Measurements from ENCODE around the gene SLC39A9.

SLC39A9 gene

DNA sequence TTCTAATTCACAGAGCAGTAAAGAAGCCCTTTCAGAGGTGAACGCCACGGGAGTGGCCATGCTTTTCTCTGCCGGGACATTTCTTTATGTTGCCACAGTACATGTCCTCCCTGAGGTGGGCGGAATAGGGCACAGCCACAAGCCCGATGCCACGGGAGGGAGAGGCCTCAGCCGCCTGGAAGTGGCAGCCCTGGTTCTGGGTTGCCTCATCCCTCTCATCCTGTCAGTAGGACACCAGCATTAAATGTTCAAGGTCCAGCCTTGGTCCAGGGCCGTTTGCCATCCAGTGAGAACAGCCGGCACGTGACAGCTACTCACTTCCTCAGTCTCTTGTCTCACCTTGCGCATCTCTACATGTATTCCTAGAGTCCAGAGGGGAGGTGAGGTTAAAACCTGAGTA, 59.9 kb downstream of the SLC39A9 start:
- H3K9me3 ChIP-seq (ENCODE audit: insufficient read depth, low read length) = no peaks in the 10 kb centered on the region
- H3K36me3 ChIP-seq (replicated peaks; ENCODE audit: low read depth, low read length) = peaks cover 28% of the 10 kb centered on the region
- H2AFZ ChIP-seq (ENCODE audit: low read depth, low read length) = no peak overlapping the region
- no peak overlapping the region for H3K4me2 ChIP-seq (ENCODE audit: low read length)
- no peaks in the 10 kb centered on the region for H3K4me1 ChIP-seq (ENCODE audit: low read length)
- no peak overlapping the region for H3K4me3 ChIP-seq (ENCODE audit: low read length)
- H3K27me3 ChIP-seq (ENCODE audit: low read depth, low read length) = no peaks in the 10 kb centered on the region
- no peaks in the 10 kb centered on the region for H3K79me2 ChIP-seq (ENCODE audit: low read length)
- no peak overlapping the region for H3K9ac ChIP-seq (ENCODE audit: low read length)
- no peak for TF ChIP-seq EZH2phosphoT487 (IDR thresholded peaks at IDR 0.05; ENCODE audit: low read depth)
- TF ChIP-seq, protein P1, sequence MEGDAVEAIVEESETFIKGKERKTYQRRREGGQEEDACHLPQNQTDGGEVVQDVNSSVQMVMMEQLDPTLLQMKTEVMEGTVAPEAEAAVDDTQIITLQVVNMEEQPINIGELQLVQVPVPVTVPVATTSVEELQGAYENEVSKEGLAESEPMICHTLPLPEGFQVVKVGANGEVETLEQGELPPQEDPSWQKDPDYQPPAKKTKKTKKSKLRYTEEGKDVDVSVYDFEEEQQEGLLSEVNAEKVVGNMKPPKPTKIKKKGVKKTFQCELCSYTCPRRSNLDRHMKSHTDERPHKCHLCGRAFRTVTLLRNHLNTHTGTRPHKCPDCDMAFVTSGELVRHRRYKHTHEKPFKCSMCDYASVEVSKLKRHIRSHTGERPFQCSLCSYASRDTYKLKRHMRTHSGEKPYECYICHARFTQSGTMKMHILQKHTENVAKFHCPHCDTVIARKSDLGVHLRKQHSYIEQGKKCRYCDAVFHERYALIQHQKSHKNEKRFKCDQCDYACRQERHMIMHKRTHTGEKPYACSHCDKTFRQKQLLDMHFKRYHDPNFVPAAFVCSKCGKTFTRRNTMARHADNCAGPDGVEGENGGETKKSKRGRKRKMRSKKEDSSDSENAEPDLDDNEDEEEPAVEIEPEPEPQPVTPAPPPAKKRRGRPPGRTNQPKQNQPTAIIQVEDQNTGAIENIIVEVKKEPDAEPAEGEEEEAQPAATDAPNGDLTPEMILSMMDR (IDR thresholded peaks at IDR 0.05; ENCODE audit: low read depth, low read length) = no peak
- H3K27ac ChIP-seq (ENCODE audit: low read length) = no peak overlapping the region
- no peaks in the 10 kb centered on the region for H4K20me1 ChIP-seq (ENCODE audit: insufficient read depth, low read length)

DNA sequence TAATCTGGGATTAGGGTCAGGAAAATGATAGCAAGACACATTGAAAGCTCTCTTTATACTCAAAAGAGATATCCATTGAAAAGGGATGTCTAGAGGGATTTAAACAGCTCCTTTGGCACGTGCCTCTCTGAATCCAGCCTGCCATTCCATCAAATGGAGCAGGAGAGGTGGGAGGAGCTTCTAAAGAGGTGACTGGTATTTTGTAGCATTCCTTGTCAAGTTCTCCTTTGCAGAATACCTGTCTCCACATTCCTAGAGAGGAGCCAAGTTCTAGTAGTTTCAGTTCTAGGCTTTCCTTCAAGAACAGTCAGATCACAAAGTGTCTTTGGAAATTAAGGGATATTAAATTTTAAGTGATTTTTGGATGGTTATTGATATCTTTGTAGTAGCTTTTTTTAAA, 60.6 kb downstream of the SLC39A9 start:
- Histone ChIP-seq H3K9me3 (ENCODE audit: insufficient read depth, low read length) (no peaks in the 10 kb centered on the region), H3K79me2 (ENCODE audit: low read length) (no peaks in the 10 kb centered on the region), H3K27me3 (ENCODE audit: low read depth, low read length) (no peaks in the 10 kb centered on the region), H3K27ac (ENCODE audit: low read length) (no peak overlapping the region), H2AFZ (ENCODE audit: low read depth, low read length) (no peak overlapping the region), H3K36me3 (replicated peaks; ENCODE audit: low read depth, low read length) (peaks cover 28% of the 10 kb centered on the region), H3K4me3 (ENCODE audit: low read length) (no peak overlapping the region), H3K9ac (ENCODE audit: low read length) (no peak overlapping the region), H4K20me1 (ENCODE audit: insufficient read depth, low read length) (no peaks in the 10 kb centered on the region), H3K4me2 (ENCODE audit: low read length) (no peak overlapping the region), H3K4me1 (ENCODE audit: low read length) (no peaks in the 10 kb centered on the region)
- TF ChIP-seq, protein P1 (IDR thresholded peaks at IDR 0.05; ENCODE audit: low read depth, low read length) = no peak
- TF ChIP-seq EZH2phosphoT487 (IDR thresholded peaks at IDR 0.05; ENCODE audit: low read depth) = no peak

DNA sequence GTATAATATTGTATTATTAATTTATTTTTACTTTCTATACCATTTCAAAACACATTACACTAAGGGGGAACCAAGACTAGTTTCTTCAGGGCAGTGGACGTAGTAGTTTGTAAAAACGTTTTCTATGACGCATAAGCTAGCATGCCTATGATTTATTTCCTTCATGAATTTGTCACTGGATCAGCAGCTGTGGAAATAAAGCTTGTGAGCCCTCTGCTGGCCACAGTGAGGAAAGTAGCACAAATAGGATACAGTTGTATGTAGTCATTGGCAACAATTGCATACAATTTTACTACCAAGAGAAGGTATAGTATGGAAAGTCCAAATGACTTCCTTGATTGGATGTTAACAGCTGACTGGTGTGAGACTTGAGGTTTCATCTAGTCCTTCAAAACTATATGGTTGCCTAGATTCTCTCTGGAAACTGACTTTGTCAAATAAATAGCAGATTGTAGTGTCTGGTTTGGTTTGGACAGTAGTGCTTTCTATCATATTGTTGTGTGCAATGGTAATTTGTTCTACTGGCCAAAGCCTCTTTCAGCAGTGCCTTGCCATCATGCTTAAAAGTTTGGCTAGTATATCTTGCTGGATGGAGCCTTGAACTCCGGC, 61.7 kb downstream of the SLC39A9 start:
- no peak for TF ChIP-seq EZH2phosphoT487 (IDR thresholded peaks at IDR 0.05; ENCODE audit: low read depth)
- TF ChIP-seq, protein P1 (IDR thresholded peaks at IDR 0.05; ENCODE audit: low read depth, low read length) = peak; percentile 86
- Histone ChIP-seq H3K27me3 (ENCODE audit: low read depth, low read length) (no peaks in the 10 kb centered on the region), H3K27ac (ENCODE audit: low read length) (no peak overlapping the region), H3K4me1 (ENCODE audit: low read length) (no peaks in the 10 kb centered on the region), H3K4me3 (ENCODE audit: low read length) (no peak overlapping the region), H3K79me2 (ENCODE audit: low read length) (no peaks in the 10 kb centered on the region), H4K20me1 (ENCODE audit: insufficient read depth, low read length) (no peaks in the 10 kb centered on the region), H2AFZ (ENCODE audit: low read depth, low read length) (no peak overlapping the region), H3K36me3 (replicated peaks; ENCODE audit: low read depth, low read length) (peaks cover 22% of the 10 kb centered on the region), H3K9me3 (ENCODE audit: insufficient read depth, low read length) (no peaks in the 10 kb centered on the region), H3K9ac (ENCODE audit: low read length) (no peak overlapping the region), H3K4me2 (ENCODE audit: low read length) (no peak overlapping the region)

DNA sequence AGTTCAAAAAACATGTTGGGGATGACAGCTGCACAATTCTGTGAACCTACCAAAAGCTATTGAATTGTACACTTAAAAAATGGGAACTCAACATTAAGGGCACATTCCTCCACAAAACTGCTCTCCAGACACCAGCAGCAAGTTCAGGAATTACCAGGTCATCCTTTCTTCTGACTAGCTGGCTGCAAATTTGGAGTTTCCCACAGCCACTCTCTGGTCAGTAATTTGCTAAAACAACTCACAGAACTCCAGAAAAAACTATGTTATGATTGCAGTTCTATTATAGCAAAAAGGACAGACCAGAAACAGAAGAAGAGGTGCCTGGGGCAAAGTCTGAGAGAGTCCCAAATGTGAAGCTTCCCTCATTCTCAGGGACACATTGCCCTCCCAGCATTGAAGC, 65.9 kb downstream of the SLC39A9 start:
- no peaks in the 10 kb centered on the region for H3K9me3 ChIP-seq (ENCODE audit: insufficient read depth, low read length)
- H3K79me2 ChIP-seq (ENCODE audit: low read length) = no peaks in the 10 kb centered on the region
- no peak overlapping the region for H3K4me3 ChIP-seq (ENCODE audit: low read length)
- H3K9ac ChIP-seq (ENCODE audit: low read length) = no peak overlapping the region
- no peaks in the 10 kb centered on the region for H3K4me1 ChIP-seq (ENCODE audit: low read length)
- no peaks in the 10 kb centered on the region for H4K20me1 ChIP-seq (ENCODE audit: insufficient read depth, low read length)
- H3K36me3 ChIP-seq (replicated peaks; ENCODE audit: low read depth, low read length) = peaks cover 10% of the 10 kb centered on the region
- no peak overlapping the region for H3K27ac ChIP-seq (ENCODE audit: low read length)
- TF ChIP-seq, protein P1 (IDR thresholded peaks at IDR 0.05; ENCODE audit: low read depth, low read length) = no peak
- TF ChIP-seq EZH2phosphoT487 (IDR thresholded peaks at IDR 0.05; ENCODE audit: low read depth) = no peak
- H3K4me2 ChIP-seq (ENCODE audit: low read length) = no peak overlapping the region
- H3K27me3 ChIP-seq (ENCODE audit: low read depth, low read length) = no peaks in the 10 kb centered on the region
- H2AFZ ChIP-seq (ENCODE audit: low read depth, low read length) = no peak overlapping the region
